ENCODE data around the gene SKIDA1.

Gene SKIDA1

DNA sequence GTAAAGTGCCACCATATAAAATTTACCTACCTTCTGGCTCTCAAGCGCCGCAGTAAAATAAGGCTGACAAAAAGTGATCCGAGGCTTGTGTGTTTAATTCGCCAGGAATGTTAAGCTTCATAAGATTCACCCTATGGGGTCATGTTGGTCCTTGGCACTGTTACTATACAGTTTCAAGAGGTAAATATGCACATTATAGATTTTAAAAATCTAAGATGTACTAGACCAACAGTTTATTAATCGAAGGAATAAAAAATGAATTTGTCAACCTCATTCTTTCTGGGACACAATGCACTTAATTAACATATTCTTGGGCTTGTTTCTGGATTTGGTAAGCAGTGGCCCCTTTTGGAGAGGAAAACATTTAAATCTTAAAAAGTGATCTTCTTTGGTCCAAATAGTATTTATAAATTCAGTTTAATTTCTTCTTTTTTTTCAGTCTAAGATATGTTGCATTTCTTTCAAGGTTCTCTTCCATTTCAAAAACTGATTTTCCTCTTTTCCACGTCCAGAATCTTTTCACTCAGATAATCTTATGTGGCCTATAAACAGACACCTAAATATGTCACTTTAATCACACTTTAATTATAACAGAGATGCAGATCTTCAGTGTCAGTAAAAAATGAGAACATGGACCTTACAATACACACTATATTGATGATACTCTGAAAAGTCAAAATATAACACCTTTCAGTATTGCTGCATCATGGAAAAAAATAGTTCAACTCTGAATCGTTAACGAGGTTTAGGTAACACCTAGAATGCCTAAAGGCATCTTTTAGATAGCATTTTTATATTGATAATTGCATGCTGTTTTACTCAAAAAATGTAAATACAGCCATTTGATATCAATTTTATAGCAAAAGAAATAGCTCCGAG is 3.8 kb upstream of the SKIDA1 start:
- no peak for DNase-seq (ENCODE audit: low read depth)

DNA sequence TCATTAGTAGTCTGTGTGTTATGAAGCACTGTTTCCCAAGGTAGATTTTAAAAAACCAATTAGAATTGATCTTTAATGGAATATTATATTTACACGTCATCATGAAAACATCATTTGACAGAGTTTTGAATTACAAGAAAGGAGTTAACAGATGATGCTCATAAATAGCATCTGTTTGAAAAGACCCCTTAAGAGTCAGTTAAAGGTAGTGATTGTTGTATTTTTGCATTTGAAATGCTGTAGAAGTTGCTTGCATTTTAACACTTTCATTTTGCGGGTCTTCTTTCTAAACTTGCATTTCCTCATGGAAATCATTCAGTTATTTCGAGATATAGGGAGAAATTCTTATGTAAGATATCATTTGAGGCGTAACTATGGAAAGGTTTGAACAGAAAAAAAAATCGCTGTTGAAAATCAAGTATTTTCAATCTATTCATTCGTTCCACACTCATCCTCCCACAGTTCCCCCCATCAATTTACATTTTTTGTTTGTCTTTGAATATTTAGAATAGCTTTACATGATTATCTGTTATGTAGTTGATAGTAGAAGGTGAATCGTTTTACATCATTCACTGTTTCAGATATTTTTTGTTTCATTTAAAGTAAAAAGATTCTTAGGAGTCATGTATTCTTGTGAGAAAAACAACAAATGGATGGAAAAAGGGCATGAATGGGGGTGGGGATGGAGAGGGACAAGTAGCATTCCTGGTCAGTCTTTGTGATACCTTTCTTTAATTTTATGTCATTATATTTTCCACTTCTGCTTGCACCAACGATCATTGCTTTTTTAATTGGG is 3.0 kb upstream of the SKIDA1 start:
- no peak for DNase-seq (ENCODE audit: low read depth)

DNA sequence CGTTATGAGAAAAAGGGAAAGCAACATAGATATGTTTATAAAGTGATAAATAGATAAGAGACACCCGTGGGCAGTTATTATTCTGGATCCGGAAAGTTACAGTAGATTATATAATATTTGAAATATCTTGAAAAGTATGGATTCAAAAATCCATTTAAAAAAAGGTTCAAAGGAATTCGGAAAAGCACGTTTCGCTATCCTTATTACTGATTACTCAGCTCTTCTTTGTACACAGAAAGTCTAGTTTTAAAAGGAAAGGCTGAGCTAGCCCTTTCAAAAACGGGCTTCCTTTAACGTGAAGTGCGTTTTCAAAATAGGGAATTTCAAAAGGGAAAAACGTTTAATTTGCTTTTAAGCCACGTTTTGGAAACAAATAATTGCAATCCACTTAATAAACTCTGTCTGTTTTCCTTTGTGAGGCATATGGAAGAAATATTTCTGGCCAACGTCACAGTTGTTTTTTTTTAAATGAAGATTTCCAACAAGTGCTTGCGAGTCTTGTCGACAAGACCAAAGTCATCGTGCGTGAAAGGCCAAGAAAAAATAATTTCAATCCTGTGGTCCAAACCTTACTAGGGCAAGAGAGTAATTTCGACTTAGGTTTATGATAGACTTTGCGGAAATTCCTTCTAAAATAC is 2.2 kb upstream of the SKIDA1 start:
- DNase-seq (ENCODE audit: low read depth) = no peak

DNA sequence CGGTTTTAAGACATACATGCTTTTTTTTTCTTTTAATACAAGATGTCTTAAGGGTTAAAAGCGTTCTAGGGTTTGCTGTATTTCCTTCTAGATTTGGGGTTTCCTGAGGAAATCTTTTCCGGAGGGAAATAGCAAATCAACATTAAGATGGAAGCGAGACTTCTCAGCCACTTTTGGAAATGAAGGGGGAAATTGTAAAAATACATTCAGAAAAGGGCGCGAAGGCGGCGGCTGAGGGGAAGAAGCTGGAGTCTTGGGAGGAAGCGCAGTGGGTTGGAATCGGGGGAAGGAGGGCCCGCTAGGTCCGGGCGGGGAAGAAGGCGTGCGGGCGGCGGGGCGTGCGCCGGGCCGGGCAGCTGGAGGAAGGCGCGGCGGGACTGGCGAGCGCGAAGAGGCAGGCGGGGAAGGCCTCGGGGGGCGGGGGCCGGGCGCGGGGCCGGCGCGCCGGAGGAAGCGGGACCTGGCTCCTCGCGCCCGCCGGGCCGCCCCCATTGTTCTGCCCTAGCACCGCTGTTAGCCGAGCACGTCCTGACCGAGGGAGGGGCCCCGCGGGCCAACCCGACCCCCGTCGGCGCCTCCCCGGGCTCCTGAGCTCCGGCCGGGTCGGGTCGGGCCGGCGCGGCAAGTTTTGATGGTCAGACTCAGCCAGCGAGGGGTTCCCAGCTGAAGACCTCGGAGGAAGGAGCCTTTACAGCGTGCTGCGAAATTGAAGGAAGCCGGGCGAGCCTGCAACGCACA is 1.5 kb upstream of the SKIDA1 start:
- DNase-seq (ENCODE audit: low read depth) = peak; percentile 71

DNA sequence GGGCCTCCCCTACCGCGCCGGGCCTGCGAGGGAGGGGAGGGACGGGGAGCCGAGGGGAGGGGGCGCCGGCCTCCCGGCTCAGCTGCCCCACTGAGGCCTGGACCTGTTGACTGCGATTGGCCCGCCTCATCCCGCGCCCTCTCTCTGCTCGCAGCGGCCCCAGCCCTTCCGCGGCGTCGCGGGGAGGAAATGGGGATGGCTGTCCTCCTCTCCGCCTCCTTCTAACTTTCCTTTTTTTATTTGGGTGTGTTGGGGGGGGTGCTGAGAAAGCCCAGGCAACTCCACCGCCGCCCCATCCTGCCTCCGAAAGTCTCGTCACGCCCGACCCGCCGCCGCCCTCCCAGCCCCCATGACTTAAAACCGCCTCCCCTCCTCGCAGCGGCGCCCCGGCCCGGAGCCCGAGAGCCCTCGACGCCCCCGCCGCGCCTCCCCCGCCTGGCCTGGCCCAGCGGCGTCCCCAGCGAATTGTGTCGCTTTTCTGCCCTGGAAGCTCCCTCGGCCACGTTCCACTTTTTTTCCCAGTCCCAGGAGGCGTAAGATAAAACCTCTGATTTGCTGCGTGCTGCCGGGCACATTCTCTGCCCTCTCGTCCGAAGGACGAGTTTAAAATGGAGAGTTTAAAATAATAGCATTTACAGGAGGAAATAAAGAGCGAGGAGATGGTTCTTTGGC is 842 bp upstream of the SKIDA1 start:
- DNase-seq (ENCODE audit: low read depth) = peak; percentile 69

DNA sequence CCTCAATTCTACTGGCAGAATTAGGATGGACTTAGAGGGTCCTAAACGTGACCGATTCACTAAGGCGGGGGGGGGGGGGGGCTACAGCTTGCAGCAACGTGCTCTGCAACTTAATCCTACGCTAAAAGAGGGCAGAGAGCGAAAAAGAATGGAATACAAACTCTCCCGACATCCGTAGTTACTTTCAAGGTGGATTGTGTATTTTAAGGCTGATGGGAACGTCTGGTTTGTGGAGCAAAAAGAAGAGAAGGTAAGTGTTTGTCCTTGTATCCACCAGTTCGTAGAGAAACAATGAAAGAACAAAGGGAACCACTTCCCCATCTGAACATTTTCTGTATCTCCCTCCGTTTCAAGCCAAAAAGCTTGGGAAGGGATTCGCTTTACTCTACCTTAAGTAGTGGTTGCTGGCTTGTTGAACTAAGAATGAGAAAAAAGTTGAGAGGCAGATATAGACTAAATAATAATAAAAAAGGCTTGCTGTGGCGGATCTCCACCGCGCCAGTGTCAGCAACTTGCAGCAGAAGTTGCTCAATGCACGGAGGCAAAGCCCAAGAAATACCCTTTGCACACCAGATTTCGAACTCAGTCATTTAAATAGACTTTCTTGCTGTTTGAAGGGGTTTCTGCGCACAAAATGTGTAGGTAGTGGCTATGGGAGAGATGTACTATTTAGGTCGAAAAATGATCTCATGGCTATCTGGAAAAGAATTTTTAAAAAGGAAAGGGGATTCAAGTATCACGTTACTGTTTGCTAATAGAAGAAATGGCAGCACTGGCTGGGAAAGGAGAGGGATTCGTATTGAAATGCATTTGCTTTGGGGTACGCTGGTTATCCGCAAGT is 736 bp downstream of the SKIDA1 start:
- DNase-seq (ENCODE audit: low read depth) = peak; percentile 82

DNA sequence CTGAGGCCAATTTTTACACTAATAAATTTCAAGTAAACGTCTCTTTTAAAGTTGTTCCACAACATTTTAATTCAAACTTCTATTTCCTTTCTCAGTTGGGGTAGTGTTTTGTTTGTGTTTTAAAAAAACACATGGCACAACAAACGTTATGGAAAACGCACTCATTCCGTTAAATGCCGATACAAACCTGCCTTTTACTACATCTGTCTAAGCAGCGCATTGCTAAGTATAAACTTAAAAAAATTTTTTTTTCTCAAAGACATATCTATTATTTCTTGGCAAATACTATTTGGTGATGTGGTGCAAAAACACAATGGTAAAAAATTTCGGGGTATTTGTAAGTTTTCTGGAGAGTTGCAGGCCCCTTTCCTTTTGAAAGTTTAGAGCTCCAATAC is 1.4 kb downstream of the SKIDA1 start:
- no peak for DNase-seq (ENCODE audit: low read depth)

DNA sequence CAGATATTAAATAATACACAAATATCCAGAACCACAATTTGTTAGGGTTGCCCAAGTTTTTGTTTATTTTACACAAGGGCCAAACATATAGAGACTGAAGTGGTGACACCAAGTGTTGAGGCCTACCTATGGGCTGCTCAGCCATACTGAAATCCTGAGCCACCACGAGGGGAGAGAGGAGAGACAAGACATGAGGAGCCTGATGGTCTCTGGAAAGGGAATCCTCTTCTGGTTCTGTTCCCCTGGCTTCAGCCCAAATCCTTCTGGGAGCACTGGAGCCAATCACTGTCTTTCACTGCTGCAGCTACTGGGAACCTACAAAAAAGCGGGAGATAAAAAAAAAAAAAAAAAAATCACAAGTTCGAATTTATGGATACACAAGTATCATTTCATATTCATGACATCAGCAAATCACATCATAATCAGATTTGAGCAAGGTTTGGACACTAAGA is 1.9 kb downstream of the SKIDA1 start:
- DNase-seq (ENCODE audit: low read depth) = no peak

DNA sequence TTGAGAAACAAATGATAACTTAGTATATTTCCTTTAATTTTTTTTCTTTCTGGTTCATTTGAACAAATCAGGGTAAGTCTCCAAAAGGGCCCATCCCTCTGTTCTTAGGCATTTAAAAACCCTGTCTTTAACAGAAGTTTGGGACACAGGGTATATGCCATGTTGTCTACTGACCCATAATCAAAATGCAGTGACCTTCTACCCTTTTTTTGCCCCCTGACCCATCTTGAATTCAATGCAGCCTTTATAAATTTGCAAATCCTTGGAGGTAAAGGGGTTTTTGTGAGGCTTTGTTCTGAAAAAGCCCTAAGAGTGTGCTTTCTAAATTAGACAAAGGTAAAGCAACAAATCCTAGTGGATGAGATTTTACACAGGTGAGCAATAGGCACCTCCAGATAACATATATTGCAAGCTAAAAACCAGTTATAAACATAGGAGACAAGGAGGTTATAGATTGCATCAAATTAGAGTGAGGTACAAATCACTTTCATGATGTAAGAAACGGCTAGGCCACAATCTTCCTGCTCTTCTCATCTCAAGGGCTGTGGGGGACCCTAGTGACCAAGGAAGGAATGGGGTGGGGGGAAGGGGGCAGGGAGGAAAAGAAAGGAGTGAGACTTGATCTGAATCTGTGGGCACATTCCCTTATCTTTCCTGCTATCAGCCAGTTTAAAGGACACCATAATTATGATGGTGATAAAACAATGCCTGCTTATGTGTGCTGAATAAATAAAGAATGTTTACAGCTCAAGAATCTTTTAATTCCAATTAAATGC is 2.7 kb downstream of the SKIDA1 start:
- DNase-seq (ENCODE audit: low read depth) = no peak

DNA sequence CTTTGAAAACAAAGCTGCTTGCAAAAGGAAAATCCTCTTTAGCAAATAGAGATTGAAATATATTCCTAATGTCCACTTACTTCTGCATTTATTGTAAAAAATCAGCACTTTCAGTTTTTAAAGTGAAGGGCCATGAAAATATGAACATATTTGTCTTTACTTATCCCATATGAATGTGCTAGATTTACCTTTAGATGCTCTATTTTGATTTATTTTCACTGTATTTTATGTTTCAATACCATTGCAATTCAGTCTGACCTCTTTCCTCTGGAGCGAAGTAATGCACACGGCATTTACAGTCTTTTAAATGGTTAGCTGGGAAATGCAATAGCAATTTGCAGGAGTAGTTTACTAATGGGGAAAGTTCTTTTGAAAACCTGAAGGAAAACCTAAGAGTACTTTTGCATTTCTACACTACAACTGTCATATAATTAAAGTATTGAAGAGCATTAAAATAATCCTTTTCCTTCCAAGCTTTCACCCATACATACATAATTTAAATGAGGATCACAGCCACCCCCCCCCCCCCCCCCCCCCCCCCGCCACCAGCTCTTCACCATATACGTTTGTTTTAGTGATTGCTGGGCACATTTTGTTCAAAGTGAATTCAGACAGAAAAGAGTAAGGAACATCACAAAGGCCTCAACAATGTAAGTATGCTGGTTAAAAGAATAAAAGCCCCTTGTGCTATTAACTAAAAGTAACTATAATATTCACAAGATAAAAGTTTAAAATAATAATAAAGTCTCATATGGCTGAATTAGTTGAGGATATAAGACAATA is 3.5 kb downstream of the SKIDA1 start:
- DNase-seq (ENCODE audit: low read depth) = no peak

DNA sequence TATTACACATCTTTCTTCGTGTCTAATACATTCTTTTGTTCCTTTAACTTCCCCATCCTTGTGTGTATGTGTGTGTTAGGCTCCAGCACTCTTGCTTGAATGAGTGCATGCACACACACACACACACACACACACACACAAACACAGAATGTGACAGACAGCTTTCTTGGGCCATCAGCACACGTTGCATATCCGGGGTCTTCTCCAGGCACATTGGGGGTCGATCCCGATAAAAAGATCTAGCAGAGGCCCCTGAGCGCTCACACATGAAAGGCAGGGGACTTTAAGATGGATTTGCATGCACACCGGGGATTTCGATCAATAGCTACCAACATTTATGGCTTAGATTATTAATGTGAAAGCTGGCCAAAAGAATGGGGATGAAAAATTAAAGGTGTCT is 4.5 kb downstream of the SKIDA1 start:
- no peak for DNase-seq (ENCODE audit: low read depth)

DNA sequence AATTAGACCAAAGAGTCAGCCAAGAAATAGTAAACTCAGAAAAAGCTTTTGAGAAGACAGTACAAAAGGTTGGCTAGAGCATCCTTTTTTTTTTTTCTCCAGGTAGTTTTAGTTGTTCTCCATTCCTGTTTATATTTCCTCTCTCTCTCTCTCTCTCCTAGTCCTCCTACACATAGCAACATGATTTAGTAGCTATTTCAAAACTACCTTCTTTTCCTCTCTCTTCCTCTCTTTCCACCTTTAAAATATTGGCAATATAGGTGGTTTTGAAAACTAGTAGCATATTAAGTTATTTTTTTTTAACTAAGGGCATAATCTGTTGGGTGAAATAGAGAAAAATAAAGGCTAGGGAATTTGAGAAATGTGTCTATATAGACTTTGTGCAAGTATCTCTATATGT is 5.0 kb downstream of the SKIDA1 start:
- no peak for DNase-seq (ENCODE audit: low read depth)

DNA sequence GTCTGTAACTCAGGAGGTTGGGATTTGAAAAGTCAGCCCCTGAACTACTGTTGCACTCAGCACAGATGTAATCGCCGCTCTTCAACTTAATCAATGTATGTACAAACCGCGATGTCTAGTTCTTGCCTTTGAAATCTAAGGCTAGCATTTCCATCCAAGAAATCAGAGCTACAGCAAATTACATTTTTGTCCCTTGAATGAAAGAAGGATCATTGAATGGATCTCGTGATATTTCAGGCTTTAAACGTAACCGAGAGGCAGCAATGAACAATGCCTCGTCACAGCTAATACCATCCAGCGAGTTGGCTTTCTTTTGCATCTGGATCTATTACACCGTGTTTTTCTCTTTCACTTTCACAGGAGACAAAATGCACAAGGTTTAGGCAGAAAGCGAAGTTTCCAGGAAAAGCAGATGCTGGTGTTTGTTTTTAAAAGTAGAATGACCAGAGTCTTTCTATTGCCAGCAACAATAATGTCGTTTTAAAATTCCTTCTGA is 5.5 kb downstream of the SKIDA1 start:
- DNase-seq (ENCODE audit: low read depth) = peak; percentile 82

DNA sequence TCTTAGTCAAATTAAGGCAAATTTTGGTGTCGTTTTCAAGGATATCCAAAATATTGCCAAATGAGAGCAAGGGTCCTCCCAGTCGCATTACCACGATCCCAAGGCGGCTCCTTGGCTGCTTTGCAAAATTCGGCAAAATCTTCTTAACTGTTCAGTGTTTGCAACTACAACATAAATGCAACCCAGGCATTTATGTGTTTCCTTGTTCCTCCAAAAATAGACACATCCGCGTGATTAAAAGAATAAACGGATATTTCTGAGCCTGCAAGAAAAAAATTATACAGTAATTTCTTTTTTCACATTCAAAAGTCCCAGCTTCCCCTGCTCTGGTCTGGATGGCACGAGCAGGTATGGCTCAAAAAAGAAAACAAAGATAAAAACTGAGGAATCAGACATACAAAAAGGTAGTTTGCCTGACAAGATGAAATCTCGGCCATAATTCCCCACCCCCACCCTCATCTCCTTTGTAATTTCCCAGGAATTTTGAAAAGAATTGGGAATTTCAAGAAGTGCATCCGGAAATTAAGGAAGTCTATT is 6.0 kb downstream of the SKIDA1 start:
- no peak for DNase-seq (ENCODE audit: low read depth)

DNA sequence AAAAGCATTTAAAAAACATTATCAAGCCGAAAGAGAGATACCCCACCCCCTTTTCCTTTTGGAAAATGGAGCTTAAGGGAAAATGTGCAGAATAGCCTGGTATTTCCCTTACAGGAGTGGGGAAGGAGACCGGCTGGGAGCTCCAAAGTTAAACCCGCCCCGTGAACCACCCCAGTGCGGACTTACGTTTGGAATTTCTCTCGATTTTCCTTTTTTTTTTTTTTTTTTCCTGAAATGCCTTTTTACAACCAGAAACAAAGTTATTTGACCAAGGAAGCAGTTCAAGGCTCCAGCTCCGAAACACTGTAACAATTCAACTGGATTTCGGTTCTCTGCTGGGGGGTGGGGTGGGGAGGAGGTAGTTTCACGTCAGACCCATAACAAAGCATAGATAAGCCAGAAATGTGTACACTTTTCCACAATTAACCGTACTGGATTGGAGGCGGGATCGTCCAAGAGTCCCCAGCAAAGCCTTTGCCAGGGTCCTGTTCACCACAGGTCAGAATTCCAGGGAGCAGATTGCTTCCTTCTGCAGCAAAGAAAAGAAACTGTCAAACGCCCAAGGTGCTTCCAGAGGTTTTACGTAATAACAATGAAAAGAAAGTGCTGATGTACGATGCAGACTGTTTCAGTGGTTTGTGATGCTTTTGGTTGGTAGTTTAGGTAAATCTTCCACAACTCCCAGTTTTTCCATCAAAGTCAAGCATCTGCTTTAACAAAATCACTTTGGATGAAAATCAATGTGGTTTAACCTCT is 6.7 kb downstream of the SKIDA1 start:
- DNase-seq (ENCODE audit: low read depth) = no peak

DNA sequence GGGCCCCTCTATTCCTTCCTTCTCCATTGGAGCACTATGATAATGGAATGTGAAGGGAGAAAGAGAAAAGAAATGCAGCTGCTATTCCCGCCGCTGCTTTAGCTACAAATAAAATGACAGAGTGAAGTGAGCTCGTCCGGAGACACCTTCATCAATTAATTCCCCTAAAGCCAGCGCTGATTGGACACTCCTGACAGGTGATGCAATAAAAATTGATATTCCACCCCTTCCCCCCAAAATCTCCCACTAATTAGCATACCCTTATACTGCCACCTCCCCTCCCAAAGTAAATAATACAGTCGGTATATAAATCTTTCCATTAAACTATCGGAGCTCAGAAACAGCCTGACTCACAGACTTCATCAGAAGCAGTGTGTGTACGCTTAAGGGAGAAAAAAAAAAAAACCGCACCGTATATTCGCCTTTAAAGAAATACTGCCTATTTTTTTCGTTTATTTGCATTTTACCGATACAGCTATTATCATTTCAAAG is 7.3 kb downstream of the SKIDA1 start:
- DNase-seq (ENCODE audit: low read depth) = no peak

Measured in iris pigment epithelial cell (primary cell).